CD4-positive, CD25-positive, alpha-beta regulatory T cell (primary cell): Measurements from ENCODE around the gene ITCH. TPM values are rescaled to one million over a fixed set of nuclear protein-coding genes. Genes with fewer than 3 reads are reported as not detected.
A peak's percentile ranks its signal among the peaks of the same experiment; 100 is the strongest.

Experiments used
- ATAC-seq, 2 donors: fragments of 150-1000 bp; cut with Tn5 transposase; one replicate each; pipeline ENCODE4 v1.10.0; 2021; ENCODE audit warnings: low read depth in 2 of 2, moderate number of reproducible peaks in 2 of 2, moderate library complexity in 1 of 2
- DNase-seq, 3 donors: peaks; one replicate each; pipeline versions ENCODE4 v3.0.0 to v3.0.0-alpha.2; 2012 to 2022; ENCODE audit warnings: mixed read lengths in 1 of 3
- H3K27ac ChIP-seq: one replicate; pipeline ENCODE4 v1.7.0; 2013; ENCODE audit warnings: mild to moderate bottlenecking, low read length; ENCODE audit not compliant: insufficient read depth, poor library complexity, severe bottlenecking
- H3K27me3 ChIP-seq: one replicate; pipeline ENCODE4 v1.7.0; 2013; ENCODE audit warnings: low read length; ENCODE audit not compliant: control insufficient read depth, insufficient read depth
- H3K36me3 ChIP-seq: one replicate; pipeline ENCODE4 v1.7.0; 2013; ENCODE audit warnings: mild to moderate bottlenecking, low read length, moderate library complexity; ENCODE audit not compliant: control insufficient read depth, insufficient read depth
- H3K4me1 ChIP-seq: 2 replicates; pipeline ENCODE4 v1.7.0; 2013; ENCODE audit warnings: mild to moderate bottlenecking, low read length; ENCODE audit not compliant: insufficient read depth, control insufficient read depth, poor library complexity, severe bottlenecking
- H3K4me3 ChIP-seq: one replicate; pipeline ENCODE4 v1.7.0; 2013; ENCODE audit warnings: low read depth, mild to moderate bottlenecking, low read length, moderate library complexity
- H3K9me3 ChIP-seq, 2 experiments: 1 replicate in 1 of 2; 2 replicates in 1 of 2; pipeline ENCODE4 v1.7.0; 2013; ENCODE audit warnings: low read length in 2 of 2, mild to moderate bottlenecking in 1 of 2, moderate library complexity in 1 of 2; ENCODE audit not compliant: control insufficient read depth in 2 of 2
- H3K27ac Mint-ChIP-seq, 3 donors: one replicate each; pipeline ENCODE4 v1.8.0; 2020 to 2022; ENCODE audit warnings: mild to moderate bottlenecking in 3 of 3, mixed read lengths in 3 of 3, moderate library complexity in 2 of 3
- H3K27me3 Mint-ChIP-seq: one replicate; pipeline ENCODE4 v1.8.0; 2022; ENCODE audit warnings: mild to moderate bottlenecking, mixed read lengths
- H3K36me3 Mint-ChIP-seq: one replicate; pipeline ENCODE4 v1.8.0; 2020; ENCODE audit warnings: mixed read lengths
- H3K4me1 Mint-ChIP-seq, 4 donors: one replicate each; pipeline ENCODE4 v1.8.0; 2020 to 2022; ENCODE audit warnings: mixed read lengths in 4 of 4, mild to moderate bottlenecking in 1 of 4
- H3K4me3 Mint-ChIP-seq, 4 donors: one replicate each; pipeline ENCODE4 v1.8.0; 2020 to 2022; ENCODE audit warnings: mild to moderate bottlenecking in 4 of 4, mixed read lengths in 4 of 4, moderate library complexity in 3 of 4
- H3K9me3 Mint-ChIP-seq, 7 donors: one replicate each; pipeline ENCODE4 v1.8.0; 2020 to 2022; ENCODE audit warnings: mixed read lengths in 7 of 7, mild to moderate bottlenecking in 3 of 7, moderate library complexity in 2 of 7
- polyA plus RNA-seq, 4 donors: library from polyadenylated mRNA; unstranded; fragments of 300-500 nt; fragmentation: Illumina TruSeq; gene quantifications; one replicate each; pipeline ENCODE4 v1.2.3, GENCODE V29; 2021
- total RNA-seq: library from RNA; stranded (reverse); gene quantifications from one replicate; pipeline ENCODE4 v1.2.3, GENCODE V29; 2022

Gene ITCH
- total and polyA plus RNA-seq, 5 donors from 2014 or later = 12.4 to 58.1 (median 15.1) TPM

DNA sequence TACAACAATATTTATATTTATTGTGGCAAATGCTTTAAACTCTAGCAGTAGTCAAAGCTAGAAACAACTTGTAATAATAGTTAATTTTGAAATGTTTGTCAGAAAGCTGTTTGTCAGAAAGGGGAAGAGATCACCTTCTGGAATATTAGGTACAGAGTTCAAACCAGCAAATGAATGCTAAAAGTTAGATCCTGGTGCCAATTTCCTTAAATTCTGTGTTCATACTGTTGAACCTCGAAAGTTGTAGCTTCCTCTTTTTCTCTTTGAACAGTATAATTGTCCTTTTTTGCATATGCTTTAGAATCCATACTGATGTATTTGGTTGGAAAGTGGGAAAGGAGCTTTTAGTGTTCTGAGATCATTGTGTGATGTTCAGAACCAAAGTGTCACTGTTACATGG is 22.4 kb downstream of the ITCH start:
- Histone ChIP-seq H3K4me1 (no peaks in the 10 kb centered on the region), H3K27me3 (no peaks in the 10 kb centered on the region), H3K27ac (no peak overlapping the region), H3K4me3 (no peak overlapping the region), H3K9me3 (no peaks in the 10 kb centered on the region), H3K36me3 (no peaks in the 10 kb centered on the region)
- ATAC-seq = no peak
- Mint-ChIP-seq H3K9me3 (no peaks in the 10 kb centered on the region), H3K4me1 (peaks cover 21 to 43% (median 36%) of the 10 kb centered on the region in 4 donors), H3K27me3 (no peaks in the 10 kb centered on the region), H3K36me3 (peaks cover 20% of the 10 kb centered on the region), H3K27ac (no peak overlapping the region), H3K4me3 (no peak overlapping the region)
- DNase-seq = no peak

DNA sequence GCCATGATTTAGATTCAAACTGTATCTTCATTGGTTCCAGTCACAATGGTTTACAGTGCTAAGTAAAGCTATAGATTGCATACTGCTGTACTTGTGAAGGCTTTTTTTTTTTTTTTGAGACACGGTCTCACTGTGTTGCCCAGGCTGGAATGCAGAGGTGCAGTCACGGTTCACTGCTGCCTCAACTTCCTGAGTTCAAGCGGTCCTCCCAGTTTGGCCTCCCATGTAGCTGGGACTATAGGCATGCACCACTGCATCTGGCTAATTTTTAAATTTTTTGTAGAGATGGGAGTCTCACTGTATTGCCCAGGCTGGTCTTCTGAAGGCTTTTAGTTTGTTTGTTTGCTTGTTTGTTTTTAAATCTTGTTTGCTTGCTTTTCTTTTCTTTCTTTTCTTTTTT is 24.9 kb downstream of the ITCH start:
- H3K27ac Mint-ChIP-seq = peak overlapping the region; percentile 23 to 65 (median 27)
- no peak overlapping the region for H3K4me3 ChIP-seq
- peaks cover 21% of the 10 kb centered on the region for H3K36me3 Mint-ChIP-seq
- H3K27ac ChIP-seq = no peak overlapping the region
- DNase-seq (no peak), ATAC-seq (no peak)
- no peaks in the 10 kb centered on the region for H3K27me3 Mint-ChIP-seq
- peak overlapping the region in 1 of 4 donors; percentile 60 for H3K4me3 Mint-ChIP-seq
- H3K4me1 Mint-ChIP-seq = peaks cover 24 to 44% (median 37%) of the 10 kb centered on the region in 4 donors
- no peaks in the 10 kb centered on the region for H3K27me3 ChIP-seq
- no peaks in the 10 kb centered on the region for H3K4me1 ChIP-seq
- no peaks in the 10 kb centered on the region for H3K9me3 ChIP-seq
- H3K9me3 Mint-ChIP-seq = no peaks in the 10 kb centered on the region
- H3K36me3 ChIP-seq = peaks cover 5% of the 10 kb centered on the region

DNA sequence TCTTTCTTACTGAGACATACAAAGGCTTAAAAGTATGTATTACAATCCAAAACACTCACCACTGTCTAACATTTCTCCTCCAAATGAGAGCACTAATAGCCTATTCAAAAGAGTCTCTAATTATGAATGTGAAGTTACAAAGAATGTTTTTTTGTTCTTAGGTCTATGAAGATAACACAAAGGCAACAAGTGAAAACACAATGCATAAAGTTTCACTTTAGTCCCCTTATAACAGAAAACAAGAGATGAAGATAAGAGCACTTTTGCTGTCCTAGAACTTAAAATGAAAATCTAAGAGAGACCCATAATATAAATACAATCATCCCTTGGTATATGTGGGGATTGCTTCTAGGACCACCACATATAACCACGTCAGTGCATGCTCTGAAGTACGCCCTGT is 25.6 kb downstream of the ITCH start:
- no peak overlapping the region for H3K27ac ChIP-seq
- Mint-ChIP-seq H3K36me3 (peaks cover 26% of the 10 kb centered on the region), H3K4me3 (no peak overlapping the region), H3K27ac (peak overlapping the region; percentile 23 to 65 (median 27)), H3K9me3 (no peaks in the 10 kb centered on the region), H3K27me3 (no peaks in the 10 kb centered on the region), H3K4me1 (peaks cover 29 to 48% (median 38%) of the 10 kb centered on the region in 4 donors)
- H3K4me1 ChIP-seq = no peaks in the 10 kb centered on the region
- H3K9me3 ChIP-seq = no peaks in the 10 kb centered on the region
- H3K36me3 ChIP-seq = peaks cover 9% of the 10 kb centered on the region
- DNase-seq (no peak), ATAC-seq (no peak)
- no peaks in the 10 kb centered on the region for H3K27me3 ChIP-seq
- no peak overlapping the region for H3K4me3 ChIP-seq

GRCh38 chr20:34389206-34389953 is 26.3 kb downstream of the ITCH start:
- Mint-ChIP-seq H3K4me3 (no peak overlapping the region), H3K9me3 (peaks cover 0 to 1% (median 0%) of the 10 kb centered on the region in 7 donors), H3K36me3 (peaks cover 26% of the 10 kb centered on the region), H3K27ac (peak overlapping the region in 1 of 3 donors; percentile 71), H3K27me3 (no peaks in the 10 kb centered on the region), H3K4me1 (peaks cover 29 to 48% (median 38%) of the 10 kb centered on the region in 4 donors)
- Histone ChIP-seq H3K36me3 (peaks cover 12% of the 10 kb centered on the region), H3K27ac (no peak overlapping the region), H3K9me3 (no peaks in the 10 kb centered on the region), H3K4me1 (no peaks in the 10 kb centered on the region), H3K4me3 (no peak overlapping the region), H3K27me3 (no peaks in the 10 kb centered on the region)
- DNase-seq (no peak), ATAC-seq (no peak)

GRCh38 chr20:34389954-34390555 is 27.0 kb downstream of the ITCH start:
- no peaks in the 10 kb centered on the region for H3K27me3 Mint-ChIP-seq
- H3K4me3 Mint-ChIP-seq = no peak overlapping the region
- Histone ChIP-seq H3K27me3 (no peaks in the 10 kb centered on the region), H3K4me1 (no peaks in the 10 kb centered on the region), H3K27ac (no peak overlapping the region), H3K9me3 (no peaks in the 10 kb centered on the region), H3K36me3 (peaks cover 17% of the 10 kb centered on the region), H3K4me3 (no peak overlapping the region)
- peak overlapping the region in 1 of 3 donors; percentile 71 for H3K27ac Mint-ChIP-seq
- peaks cover 0 to 1% (median 0%) of the 10 kb centered on the region in 7 donors for H3K9me3 Mint-ChIP-seq
- peaks cover 29 to 48% (median 38%) of the 10 kb centered on the region in 4 donors for H3K4me1 Mint-ChIP-seq
- ATAC-seq (no peak), DNase-seq (no peak)
- peaks cover 31% of the 10 kb centered on the region for H3K36me3 Mint-ChIP-seq

DNA sequence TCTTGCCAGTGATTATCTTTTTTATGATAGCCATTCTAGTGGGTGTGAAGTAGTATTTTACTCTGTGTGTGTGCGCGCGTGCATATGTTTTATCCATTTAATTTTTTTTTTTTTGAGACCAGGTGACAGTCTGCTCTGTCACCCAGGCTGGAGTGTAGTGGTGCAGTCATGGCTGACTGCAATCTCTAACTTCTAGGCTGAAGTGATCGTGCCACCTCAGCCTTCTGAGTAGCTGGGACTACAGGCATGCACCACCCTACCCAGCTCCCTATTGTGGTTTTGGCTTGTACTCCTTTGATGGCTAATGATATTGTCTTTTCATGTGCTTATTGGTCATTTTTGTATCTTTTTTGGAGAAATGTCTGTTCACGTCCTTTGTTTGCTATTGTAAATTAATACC is 33.3 kb downstream of the ITCH start:
- no peaks in the 10 kb centered on the region for H3K9me3 ChIP-seq
- Mint-ChIP-seq H3K4me3 (no peak overlapping the region), H3K27me3 (no peaks in the 10 kb centered on the region), H3K27ac (no peak overlapping the region), H3K9me3 (peaks cover 0 to 1% (median 0%) of the 10 kb centered on the region in 7 donors), H3K36me3 (peaks cover 22% of the 10 kb centered on the region), H3K4me1 (peaks cover 21 to 26% (median 23%) of the 10 kb centered on the region in 4 donors)
- ATAC-seq (no peak), DNase-seq (no peak)
- no peak overlapping the region for H3K27ac ChIP-seq
- peaks cover 27% of the 10 kb centered on the region for H3K36me3 ChIP-seq
- H3K4me3 ChIP-seq = no peak overlapping the region
- H3K27me3 ChIP-seq = no peaks in the 10 kb centered on the region
- no peaks in the 10 kb centered on the region for H3K4me1 ChIP-seq

DNA sequence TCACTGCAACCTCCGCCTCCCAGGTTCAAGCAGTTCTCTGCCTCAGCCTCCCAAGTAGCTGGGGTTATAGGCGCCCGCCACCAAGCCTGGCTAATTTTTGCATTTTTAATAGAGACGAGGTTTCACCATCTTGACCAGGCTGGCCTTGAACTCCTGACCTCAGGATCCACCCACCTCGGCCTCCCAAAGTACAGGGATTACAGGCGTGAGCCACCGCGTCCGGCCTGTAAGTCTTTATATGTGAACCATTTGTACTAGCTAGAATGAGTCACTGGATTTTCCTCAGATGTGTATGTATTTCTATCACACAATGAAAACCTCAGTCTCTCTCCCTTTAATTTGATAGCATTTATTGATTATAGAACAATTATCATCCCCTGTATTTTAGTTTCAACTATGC is 34.0 kb downstream of the ITCH start:
- Histone ChIP-seq H3K4me3 (no peak overlapping the region), H3K9me3 (no peaks in the 10 kb centered on the region), H3K4me1 (no peaks in the 10 kb centered on the region), H3K27ac (no peak overlapping the region), H3K36me3 (peaks cover 33% of the 10 kb centered on the region), H3K27me3 (no peaks in the 10 kb centered on the region)
- no peak overlapping the region for H3K4me3 Mint-ChIP-seq
- ATAC-seq (no peak), DNase-seq (no peak)
- H3K4me1 Mint-ChIP-seq = peaks cover 28 to 33% (median 29%) of the 10 kb centered on the region in 4 donors
- H3K27me3 Mint-ChIP-seq = no peaks in the 10 kb centered on the region
- H3K9me3 Mint-ChIP-seq = peaks cover 0 to 1% (median 0%) of the 10 kb centered on the region in 7 donors
- H3K36me3 Mint-ChIP-seq = peaks cover 23% of the 10 kb centered on the region
- no peak overlapping the region for H3K27ac Mint-ChIP-seq
